Stimulated activated CD4-positive, alpha-beta T cell treated with anti-CD3 and anti-CD28 coated beads, Interleukin-1b, Interleukin-23, amount 100 ng/mL, for 24 hours (primary cell): ENCODE results near the gene KIF21B.
"Not testable (repeated sequence)": the region's sequence is repeated elsewhere in the genome, so short reads cannot be mapped to it uniquely, and the experiment has no call there.

ENCODE experiments used
- DNase-seq, 4 experiments: peaks; one replicate each; pipeline ENCODE4 v3.0.0-alpha.2; 2020; ENCODE audit warnings: low read depth in 4 of 4, low spot score in 1 of 4

The KIF21B gene

DNA sequence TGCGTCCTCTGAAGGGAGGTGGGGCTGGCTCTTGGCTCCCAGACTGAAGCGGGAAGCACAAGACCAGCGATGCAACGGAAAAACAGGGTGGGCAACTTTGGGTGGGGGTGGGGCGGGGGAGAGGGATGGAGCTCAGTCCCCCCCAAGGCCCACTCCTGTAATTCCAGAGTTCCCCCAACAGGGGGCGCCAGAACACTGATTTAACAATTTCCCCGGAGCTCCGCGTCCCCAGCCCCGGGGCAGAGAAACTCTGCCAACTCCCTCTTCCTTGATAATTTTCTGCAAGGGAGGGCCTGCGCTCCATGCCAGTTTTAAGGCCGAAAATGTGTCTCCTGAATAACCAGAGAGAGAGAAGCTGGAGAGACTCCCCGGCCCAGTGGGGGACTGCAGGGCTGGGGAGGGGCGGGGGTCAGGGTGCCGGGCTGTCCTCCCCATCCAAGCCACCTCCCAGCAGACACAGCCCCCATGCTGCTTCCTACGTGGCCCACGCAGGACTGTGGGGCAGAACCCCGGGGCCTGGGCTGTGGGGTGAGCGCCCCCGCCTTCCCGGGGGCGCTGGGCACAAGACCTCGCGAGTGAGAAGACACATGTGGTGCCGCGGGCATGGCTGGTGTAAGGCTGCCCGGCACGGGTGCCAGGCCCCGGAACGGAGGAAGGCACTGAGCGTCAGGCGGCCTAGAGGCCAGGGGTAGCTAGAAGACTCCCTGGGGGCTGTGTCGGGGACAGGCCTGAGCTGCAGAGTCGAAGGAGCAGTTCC lies 51.4 kb downstream of the KIF21B start:
- DNase-seq: peak; percentile 18 to 43 (median 39)

DNA sequence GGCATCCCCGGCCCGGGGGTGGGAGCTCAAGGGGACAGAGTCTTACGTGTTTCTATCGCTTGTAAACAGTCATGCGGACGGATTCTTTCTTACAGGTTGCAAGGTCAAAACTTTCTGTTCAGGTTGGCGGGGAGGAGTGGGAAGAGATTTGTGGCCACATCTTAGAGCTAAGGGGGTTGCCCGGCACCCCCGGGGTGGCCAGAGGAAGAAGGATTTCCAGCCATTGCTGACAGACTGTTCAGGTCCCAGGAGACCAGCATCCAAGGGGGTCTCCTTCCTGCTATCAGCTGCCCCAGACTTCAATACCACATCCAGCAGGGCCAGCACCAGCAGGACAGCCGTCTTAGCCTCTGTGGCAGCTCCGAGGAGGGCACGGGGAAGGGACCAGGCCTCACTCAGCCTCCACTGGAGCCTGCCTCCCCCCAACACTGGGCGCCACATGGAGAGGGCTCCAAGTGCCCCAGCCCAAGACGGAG lies 52.0 kb downstream of the KIF21B start:
- DNase-seq: no peak

DNA sequence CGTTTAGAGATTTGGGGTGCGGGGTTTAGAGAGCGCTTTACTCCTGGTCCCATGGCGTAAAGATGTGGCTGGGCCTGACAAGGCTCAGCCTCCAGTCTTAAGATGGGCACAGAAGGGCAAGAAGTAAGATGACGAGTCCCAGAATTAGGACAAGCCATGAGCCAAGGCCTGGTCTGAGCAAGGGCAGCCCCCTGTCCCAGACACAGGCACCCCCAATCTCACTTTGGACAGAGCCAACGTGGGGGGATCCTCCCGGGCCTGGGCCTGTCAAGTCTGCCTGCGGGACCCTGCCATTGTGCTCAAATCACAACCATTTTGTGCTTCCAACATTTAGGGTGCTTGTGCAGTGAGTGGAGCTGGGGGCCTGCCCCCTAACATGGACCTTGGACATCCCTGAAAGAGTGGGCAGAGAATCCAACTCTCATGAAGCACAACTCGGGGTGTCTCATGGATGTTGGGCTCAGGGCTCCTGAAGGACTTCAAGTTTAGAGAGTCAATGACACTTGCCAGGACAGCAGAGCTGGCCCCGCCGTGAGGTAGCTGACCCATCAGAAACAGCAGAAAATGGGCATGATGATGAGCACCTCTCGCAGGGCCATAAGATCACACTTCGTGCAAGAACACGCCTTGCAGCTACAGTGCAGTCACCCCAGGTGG lies 52.6 kb downstream of the KIF21B start:
- DNase-seq: no peak

DNA sequence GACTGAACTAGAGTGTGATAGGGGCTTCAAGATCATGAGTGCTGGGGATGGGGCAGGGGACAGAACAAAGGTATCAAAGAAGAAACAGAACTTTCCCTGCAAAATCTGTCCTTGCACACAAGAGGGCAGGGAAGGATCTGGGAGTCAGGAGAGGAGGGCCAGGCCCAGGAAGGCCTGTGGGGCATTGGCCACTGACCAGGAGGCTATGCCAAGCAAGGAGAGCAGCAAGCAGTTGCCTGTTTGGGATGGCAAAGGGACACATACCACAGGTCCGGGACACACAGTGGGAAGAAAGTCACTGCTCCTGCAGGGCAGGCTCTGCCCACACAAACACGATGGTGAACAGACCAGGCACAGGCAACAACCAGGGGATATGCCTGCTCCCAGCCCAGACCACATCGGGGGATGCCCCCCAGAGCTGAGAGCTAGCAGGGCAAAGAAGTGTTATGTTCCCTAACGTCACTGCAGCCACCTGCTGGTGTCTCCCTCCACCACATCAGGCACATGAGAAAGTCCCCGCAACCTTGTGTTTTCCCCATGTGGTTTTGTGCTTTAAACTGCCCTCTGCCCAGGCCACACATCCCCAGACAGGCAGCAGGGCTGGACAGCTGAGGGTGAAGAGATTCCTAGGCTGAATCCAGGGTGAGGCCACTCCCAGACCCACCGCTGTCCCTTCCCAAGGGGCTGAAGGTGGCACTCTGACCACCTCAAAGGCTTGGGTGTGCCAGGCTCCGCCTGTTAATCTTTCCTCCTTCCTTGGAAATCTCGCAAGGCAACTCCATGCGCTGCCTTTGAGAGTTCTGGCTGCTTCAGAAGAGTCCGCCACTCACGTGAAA lies 53.6 kb downstream of the KIF21B start:
- no peak for DNase-seq

DNA sequence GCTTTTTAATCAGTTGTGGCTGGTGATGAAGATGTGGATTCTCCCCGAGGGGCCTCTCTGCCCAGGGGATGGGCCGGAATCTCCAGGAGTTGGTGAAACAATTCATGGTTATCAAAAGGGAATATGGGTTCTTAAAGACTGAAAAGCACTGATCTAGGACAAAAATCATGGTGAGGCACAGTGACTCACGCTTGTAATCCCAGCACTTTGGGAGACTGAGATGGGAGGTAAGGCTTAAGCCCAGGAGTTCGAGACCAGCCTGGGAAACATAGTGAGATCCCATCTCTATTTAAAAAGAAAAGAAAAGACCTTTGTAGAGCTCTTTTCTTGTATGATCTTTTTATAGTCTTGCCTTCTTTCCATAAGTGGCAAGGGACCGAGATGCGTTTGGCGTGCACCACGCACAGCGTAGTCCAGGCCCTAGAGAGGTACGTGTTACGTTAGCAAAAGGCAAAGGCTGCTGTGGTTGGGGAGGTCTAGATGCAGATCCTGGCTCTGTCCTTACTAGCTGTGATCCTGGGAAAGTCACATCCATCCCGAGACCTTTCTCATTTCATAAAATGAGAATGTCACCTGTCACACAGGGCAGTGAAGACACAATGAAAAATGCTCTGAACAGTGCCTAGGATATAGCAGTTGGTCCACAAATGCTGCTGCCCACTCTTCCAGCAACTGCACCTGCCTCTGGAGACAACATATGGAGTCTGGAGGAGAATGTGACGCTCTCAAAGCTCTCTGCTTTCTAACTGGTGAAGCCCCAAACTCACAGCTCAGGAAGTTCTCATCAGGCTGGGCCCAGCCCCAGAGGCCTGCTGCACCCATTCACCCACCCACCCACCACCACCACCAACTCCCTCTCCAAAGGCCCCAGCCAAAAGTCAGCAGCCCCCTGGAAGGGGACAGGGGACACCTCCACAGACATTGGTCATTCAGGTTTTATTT lies 54.8 kb downstream of the KIF21B start:
- no peak for DNase-seq

DNA sequence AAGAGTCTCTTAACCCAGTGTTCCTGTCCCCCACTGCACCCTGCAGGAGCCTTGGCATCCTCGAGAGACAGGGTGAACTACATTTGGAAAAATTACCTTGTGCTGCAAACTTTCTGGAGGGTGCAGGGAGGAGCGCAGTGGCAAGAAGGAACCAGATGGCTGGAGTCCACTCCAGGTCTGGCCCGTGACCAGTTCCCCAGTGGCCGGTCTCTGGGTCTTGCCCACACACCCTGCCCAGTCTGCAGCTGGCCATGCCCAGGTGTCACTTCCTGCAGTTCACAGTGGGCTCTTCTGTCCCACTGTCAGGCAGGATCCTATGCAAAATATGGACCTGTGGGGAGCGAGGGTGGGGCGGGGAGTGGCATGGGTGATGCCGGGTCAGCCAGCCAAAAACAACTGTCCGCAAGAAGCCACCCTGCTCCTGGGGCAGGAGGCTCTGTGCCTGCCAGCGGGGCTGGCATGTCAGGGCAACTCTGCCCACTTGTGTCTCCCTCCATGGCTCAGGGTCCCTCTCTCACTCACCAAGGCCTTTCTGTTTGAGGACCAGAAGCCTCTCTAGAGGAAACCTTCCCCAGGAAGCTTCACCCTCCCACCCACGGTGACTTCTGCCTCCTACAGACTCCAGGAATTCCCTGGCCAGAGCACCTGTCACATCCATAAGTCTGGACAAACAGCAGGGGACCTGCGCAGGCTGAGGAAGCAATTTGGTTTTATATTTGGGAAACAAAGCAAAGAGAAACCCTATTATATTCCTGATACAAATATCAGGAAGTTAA lies 55.6 kb downstream of the KIF21B start:
- no peak for DNase-seq

DNA sequence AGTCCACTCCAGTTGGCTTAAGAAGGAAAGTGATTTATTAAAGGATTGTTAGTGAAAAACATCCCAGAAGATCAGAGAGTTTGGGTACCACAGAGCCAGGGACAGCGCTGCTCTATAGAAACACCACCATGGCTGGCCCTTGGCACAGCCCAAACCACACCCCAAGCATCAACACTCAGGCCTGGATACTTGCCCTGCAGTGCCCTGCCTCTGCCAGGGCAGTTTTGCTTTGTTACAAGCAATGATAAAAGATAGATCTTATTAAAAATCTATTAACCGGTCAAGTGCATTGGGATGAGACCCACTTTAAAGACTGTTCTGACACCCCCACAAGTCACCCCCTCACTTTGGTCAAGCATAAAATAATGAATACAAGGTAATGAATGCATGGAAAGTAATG lies 56.6 kb downstream of the KIF21B start:
- no peak for DNase-seq

DNA sequence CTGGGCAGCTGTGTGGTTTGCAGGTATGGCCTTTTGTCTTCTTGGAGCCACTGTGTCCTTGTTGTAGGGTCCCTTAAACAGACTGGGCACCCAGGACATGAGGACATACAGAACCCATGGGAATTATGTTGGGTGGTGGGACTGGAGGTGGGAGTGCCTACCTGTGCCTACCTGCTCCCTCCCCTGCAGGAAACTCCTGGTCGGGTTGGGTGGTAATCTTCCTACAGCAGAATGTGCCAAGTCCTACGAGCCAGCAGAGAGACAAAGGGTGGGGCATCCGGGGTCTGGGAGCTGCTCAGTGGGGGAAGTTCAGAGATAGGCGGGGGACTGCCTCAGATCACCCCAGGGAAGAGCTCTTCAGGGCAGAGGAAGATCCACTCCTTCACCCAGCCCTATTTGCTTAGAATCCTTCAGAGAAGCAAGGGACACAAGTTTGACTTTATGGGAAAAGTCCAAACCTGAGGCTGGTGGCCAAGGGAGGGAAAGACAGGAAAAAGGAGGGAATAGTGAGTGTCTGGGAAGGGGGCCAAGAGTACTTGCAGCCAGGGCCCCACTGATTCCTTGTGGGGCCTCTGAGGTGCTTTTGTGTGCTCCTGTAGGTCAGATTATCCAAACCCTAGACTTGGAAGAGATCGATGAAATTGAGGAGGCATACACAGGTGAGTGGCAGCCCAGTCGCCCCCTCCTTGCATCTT lies 58.3 kb downstream of the KIF21B start:
- no peak for DNase-seq

DNA sequence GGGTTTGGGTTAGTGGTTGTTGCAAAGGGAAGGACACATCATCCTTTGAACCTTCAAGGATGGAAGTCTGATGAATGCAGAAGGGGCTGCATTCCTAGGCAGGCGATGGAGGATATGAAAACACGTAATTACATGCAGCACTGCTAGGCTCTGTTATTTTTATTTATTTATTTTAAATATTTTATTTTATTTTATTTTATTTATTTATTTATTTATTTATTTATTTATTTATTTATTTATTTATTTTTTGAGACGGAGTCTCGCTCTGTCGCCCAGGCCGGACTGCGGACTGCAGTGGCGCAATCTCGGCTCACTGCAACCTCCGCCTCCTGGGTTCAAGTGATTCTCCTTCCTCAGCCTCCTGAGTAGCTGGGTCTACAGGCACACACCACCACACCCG lies 59.6 kb downstream of the KIF21B start:
- not testable (repeated sequence) for DNase-seq

DNA sequence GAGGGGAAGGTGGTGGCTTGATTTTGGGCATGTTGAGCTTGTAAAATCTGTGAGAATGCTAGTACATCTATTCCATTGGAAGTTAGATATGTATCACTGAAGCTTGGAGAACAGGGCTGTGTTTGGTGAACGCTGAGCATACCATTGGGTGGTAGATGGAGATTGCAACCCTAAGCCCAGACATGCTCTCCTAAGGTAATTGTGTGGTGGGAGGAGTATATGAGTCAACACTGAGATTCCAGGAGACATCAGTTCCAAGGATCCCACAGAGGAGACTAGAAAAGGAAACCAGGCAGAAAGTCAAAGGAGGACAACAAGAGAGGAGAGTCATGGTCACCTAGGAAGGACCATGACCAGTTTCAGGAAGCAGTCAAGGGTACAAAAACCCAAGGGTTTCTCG lies 60.4 kb downstream of the KIF21B start:
- DNase-seq: no peak

DNA sequence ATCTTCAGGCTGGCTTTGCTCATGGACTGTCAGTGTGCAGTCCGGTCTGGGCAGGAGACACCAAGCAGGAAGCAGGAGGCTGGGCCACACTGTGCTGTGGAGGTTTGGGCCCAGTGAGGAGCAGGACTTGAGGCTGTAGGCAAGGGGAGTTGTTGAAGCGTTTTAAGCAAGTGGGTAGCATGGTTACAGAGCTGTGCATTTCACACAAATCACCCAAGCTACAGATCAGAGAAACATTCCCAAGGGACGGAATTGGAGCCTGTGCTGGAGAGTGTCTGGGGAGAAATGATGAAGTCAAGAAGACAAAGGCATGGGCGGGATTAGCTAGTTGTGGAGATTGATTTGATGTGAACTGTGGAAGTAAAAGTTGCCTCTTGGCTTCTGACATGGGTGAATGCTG lies 60.9 kb downstream of the KIF21B start:
- no peak for DNase-seq

DNA sequence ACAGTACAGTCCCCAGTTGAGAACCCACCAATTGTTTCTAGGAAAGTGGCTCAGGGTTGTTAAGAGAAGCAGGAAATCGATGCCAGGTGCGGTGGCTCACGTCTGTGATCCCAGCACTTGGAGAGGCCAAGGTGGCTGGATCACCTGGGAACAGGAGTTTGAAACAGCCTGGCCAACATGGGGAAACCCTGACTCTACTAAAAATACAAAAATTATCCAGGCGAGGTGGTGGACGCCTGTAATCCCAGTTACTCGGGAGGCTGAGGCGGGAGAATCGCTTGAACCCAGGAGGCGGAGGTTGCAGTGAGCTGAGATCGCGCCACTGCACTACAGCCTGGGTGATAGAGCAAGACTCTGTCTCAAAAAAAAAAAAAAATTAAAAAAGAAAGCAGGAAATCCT lies 61.4 kb downstream of the KIF21B start:
- not testable (repeated sequence) for DNase-seq

DNA sequence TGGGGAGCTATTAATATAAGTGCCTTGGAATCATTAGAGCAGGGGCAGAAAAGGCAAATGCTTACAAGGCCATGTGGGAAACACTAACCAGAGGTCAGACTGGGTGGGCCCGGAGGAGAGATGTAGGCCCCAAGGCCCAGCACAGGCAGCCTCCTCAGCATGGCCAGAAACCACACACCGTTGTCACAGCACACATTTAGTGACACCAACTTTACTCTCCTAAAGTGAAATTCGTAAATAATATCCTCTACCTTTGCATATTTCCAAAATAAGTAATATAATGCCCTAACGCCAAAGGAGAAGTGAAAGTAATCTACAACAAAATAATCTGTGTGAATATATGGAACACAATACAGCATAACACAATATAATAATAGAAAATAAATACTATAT lies 62.6 kb downstream of the KIF21B start:
- no peak for DNase-seq

DNA sequence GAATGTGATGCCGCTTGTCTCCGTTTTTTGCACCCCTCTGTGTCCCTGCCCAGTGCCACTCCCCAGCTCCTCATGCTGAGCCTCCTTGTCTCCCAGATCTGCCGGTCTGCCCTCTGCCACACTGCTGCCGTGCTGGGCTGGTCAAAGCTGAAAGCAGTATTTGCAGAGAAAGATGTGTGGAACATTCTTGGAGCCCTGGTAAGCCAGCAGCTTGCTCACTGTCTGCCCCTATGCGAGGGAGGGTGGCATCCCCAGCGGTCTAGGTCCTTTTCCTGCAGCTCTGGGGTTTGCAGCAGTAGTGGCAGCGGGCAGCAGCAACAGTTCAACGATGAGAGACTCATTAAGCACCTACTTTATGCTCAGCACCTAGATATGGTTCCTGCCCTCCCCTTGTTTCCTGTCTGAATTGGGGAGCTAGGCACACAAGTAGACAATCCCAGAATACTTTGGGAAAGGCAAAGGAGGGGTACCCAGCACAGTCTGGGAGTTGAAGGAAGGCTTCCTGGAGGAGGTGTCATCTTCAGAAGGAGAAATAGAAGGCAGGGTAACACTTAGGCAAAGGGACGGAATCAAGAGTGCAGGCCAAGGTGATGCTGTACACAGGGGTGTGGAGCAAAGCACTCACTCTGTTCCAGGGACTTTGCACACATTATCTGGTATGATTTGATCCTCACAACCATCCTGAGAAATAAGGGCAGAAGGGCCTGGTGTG lies 63.1 kb downstream of the KIF21B start:
- no peak for DNase-seq

DNA sequence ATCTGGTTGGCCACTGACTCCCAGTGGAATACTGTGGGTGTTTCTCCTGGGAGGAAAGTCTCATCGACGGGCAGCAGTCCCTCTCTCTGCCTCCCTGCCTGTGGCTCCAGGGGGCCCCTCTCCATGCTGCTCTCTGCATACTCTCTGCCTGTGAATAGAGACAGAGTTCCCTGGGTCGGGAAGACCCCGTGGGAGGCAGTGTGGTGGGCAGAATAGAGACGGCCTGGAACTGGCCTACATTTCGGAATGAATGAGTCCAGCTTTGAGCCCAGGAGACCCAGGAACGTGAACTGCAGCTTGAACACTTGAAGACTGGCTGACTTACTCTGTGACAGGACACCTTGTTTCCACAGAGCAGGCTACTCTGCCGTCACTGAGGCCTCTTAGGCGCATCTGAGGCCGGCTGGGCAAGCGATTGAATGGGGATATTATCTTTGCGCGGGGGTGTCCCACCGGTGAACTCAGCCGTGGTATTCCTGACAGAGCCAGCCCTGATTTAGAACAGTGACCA lies 64.0 kb downstream of the KIF21B start:
- DNase-seq: no peak

DNA sequence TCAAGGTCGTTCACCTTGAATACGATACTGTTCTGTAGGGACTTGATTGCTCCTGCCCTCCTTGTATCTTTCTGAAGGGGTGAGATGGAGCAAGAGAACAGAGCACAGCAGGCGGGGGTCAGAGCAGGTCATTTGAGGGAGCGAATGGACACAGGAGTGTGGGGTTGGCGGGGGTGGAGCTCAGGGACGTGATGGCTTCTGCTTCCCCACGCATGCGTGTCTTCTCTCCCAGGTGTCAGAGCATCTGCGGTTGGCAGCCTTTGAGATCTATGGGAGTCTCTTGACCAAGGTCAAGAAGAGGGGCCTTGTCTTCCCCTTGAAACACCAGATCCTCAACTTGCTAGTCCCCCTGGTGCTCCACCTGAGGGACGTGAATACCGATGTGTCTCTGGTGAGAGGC lies 64.9 kb downstream of the KIF21B start:
- no peak for DNase-seq

DNA sequence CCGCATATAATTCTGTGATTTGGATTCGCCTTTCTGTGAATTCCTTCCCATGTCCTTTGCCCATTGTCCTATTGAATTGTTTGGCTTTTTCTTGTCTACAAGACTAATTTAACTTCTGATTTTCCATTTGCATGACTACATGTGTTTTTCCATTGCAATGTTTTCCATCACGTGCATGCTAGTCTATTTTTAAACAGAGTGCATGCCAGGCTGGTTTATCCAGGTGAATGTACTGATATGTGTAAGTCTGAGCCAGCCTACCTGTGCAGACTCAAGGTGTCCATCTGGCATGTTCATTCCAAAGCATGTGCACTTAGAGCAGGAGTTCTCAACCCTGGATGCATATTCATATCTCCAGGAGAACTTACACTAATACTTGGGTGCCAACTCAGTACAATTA lies 69.1 kb downstream of the KIF21B start:
- DNase-seq: no peak

DNA sequence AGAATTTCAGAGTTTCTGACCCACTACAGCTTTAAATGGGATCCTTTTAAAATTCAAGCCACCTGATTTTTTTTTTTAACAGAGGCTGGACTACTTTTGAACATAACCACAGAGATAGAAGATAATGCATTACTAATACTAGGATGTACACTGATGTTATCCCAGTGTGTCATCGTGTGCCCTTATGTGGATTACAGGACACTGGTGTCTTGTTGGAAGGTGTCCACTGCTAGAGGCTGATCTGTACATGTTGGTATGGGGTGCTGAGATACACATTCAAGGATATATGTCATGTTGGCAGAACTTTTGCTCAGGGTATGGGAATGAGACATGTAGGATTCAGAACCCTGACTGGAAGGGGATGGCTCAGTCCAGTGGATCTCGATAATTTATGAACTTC lies 72.5 kb downstream of the KIF21B start:
- DNase-seq: no peak

DNA sequence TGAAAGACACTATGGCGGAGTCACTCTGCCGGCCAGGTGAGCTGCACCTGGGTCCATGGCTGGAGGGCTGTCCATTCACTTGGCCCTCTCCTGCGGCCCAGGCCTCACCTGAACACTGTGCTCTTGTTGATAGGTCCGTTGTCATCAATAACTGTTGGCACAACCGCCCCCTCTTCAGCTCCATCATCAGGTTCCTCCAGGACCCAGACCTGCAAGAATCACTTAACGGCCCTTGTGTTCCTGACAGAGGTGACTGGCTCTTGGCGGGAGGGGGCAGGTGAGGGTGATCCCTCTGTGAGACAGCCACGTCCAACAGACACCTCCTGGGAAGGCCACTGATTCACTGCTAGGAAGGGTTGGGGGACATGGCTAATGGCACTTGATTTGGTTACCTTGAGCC lies 73.9 kb downstream of the KIF21B start:
- no peak for DNase-seq
